IMR-90 (cell line): ENCODE data around the gene ACADM. TPM values are rescaled to one million over a fixed set of nuclear protein-coding genes. Genes with fewer than 3 reads are reported as not detected.

ENCODE experiments used
- ATAC-seq: fragments of 200-7000 bp; cut with Tn5 transposase; 2 replicates; pipeline ENCODE4 v1.9.1; 2020; ENCODE audit warnings: low read depth, mild to moderate bottlenecking, moderate library complexity
- BruUV-seq: library from RNA; stranded (reverse); fragments of 400-500 nt; replicated peaks from 2 replicates; lab custom pipeline; 2021; lab: Mats Ljungman, UMichigan
- CTCF ChIA-PET: fragments of 300-600 bp; formaldehyde crosslinking; extraction: SDS; loops from one replicate; lab custom pipeline; 2021; ENCODE audit warnings: antibody characterized with exemption; lab: Yijun Ruan, JAX
- POLR2A ChIA-PET: fragments of 300-600 bp; sonication (Branson Sonifier 250); formaldehyde crosslinking; loops from one replicate; lab custom pipeline; 2022; ENCODE audit warnings: antibody characterized with exemption; ENCODE audit not compliant: unreplicated experiment; lab: Charles Lee
- DNase-seq: peaks from one replicate; pipeline ENCODE4 v3.0.0; 2013
- H2AFZ ChIP-seq: replicated peaks from 2 replicates; pipeline ENCODE3; 2013; ENCODE audit warnings: low read length, mild to moderate bottlenecking; ENCODE audit not compliant: poor library complexity
- H2AK5ac ChIP-seq: 2 replicates; pipeline ENCODE4 v1.6.1; 2013; ENCODE audit warnings: low read depth, low read length, inconsistent platforms
- H2AK9ac ChIP-seq: replicated peaks from 2 replicates; pipeline ENCODE3; 2013; ENCODE audit warnings: mild to moderate bottlenecking, low read depth, low read length, moderate library complexity; ENCODE audit not compliant: poor library complexity
- H2BK120ac ChIP-seq: 2 replicates; pipeline ENCODE4 v1.6.1; 2013; ENCODE audit warnings: low read depth, low read length, inconsistent platforms
- H2BK15ac ChIP-seq: 3 replicates; pipeline ENCODE4 v1.6.1; 2013; ENCODE audit warnings: low read depth, low read length, inconsistent platforms
- H2BK20ac ChIP-seq: 2 replicates; pipeline ENCODE4 v1.6.1; 2013; ENCODE audit warnings: low read depth, mild to moderate bottlenecking, inconsistent platforms, low read length, moderate library complexity
- H2BK5ac ChIP-seq: 2 replicates; pipeline ENCODE4 v1.6.1; 2013; ENCODE audit warnings: mild to moderate bottlenecking, low read depth, low read length, inconsistent platforms; ENCODE audit not compliant: poor library complexity, severe bottlenecking
- H3K14ac ChIP-seq: replicated peaks from 2 replicates; pipeline ENCODE4 v1.6.1; 2013; ENCODE audit warnings: low read depth, low read length, inconsistent platforms
- H3K18ac ChIP-seq: 2 replicates; pipeline ENCODE4 v1.6.1; 2013; ENCODE audit warnings: low read depth, low read length, control low read depth
- H3K23ac ChIP-seq: 2 replicates; pipeline ENCODE4 v1.6.1; 2013; ENCODE audit warnings: low read depth, low read length, inconsistent platforms
- H3K27ac ChIP-seq: 2 replicates; pipeline ENCODE4 v1.5.1; 2013; ENCODE audit warnings: mild to moderate bottlenecking, control low read depth, low read length; ENCODE audit not compliant: insufficient read depth
- H3K27me3 ChIP-seq: 2 replicates; pipeline ENCODE4 v1.6.1; 2013; ENCODE audit warnings: low read length; ENCODE audit not compliant: control insufficient read depth, insufficient read depth
- H3K36me3 ChIP-seq: 2 replicates; pipeline ENCODE4 v1.6.1; 2013; ENCODE audit warnings: low read length, mixed read lengths; ENCODE audit not compliant: control insufficient read depth, insufficient read depth
- H3K4ac ChIP-seq: 2 replicates; pipeline ENCODE4 v1.6.1; 2013; ENCODE audit warnings: low read depth, low read length, inconsistent platforms
- H3K4me1 ChIP-seq: 2 replicates; pipeline ENCODE4 v1.6.1; 2013; ENCODE audit warnings: low read length, mixed read lengths; ENCODE audit not compliant: control insufficient read depth, insufficient read depth
- H3K4me2 ChIP-seq: 2 replicates; pipeline ENCODE4 v1.6.1; 2013; ENCODE audit warnings: low read depth, mild to moderate bottlenecking, control low read depth, low read length, moderate library complexity
- H3K4me3 ChIP-seq: 2 replicates; pipeline ENCODE4 v1.5.1; 2013; ENCODE audit warnings: low read depth, mild to moderate bottlenecking, control low read depth, low read length, moderate library complexity; ENCODE audit not compliant: insufficient read depth
- H3K56ac ChIP-seq: 2 replicates; pipeline ENCODE4 v1.6.1; 2013; ENCODE audit warnings: low read length, inconsistent platforms; ENCODE audit not compliant: insufficient read depth; ENCODE audit errors: extremely low read depth
- H3K79me1 ChIP-seq, 2 experiments: 2 replicates each; pipeline ENCODE4 v1.6.1; 2013; ENCODE audit warnings: low read length in 2 of 2, inconsistent platforms in 1 of 2, low read depth in 1 of 2
- H3K9ac ChIP-seq: 2 replicates; pipeline ENCODE4 v1.6.1; 2013; ENCODE audit warnings: low read depth, low read length, control low read depth
- H3K9me1 ChIP-seq: 2 replicates; pipeline ENCODE4 v1.6.1; 2013; ENCODE audit warnings: low read length, inconsistent platforms; ENCODE audit not compliant: insufficient read depth
- H3K9me3 ChIP-seq: 2 replicates; pipeline ENCODE4 v1.6.1; 2013; ENCODE audit warnings: low read length; ENCODE audit not compliant: control insufficient read depth, insufficient read depth
- H4K20me1 ChIP-seq: 2 replicates; pipeline ENCODE4 v1.6.1; 2013; ENCODE audit warnings: low read length, inconsistent platforms; ENCODE audit not compliant: insufficient read depth
- H4K5ac ChIP-seq: 2 replicates; pipeline ENCODE4 v1.6.1; 2013; ENCODE audit warnings: mild to moderate bottlenecking, low read depth, low read length, control low read depth
- H4K8ac ChIP-seq, 2 experiments: 2 replicates each; pipeline ENCODE4 v1.6.1; 2013; ENCODE audit warnings: low read depth in 2 of 2, low read length in 2 of 2, control low read depth in 1 of 2, inconsistent platforms in 1 of 2
- H4K91ac ChIP-seq: 2 replicates; pipeline ENCODE4 v1.6.1; 2013; ENCODE audit warnings: low read depth, low read length, inconsistent platforms; ENCODE audit not compliant: insufficient read depth
- BHLHE40 ChIP-seq: fragments of 150-350 bp; IDR thresholded peaks from 2 replicates; pipeline ENCODE4 v1.6.1; 2016; ENCODE audit warnings: mild to moderate bottlenecking, low read depth, low read length
- CHD1 ChIP-seq: IDR thresholded peaks from 2 replicates; pipeline ENCODE4 v1.6.1; 2012; ENCODE audit warnings: low read depth, low read length, improper control_type of control experiment
- FOS ChIP-seq: fragments of 150-350 bp; IDR thresholded peaks from 2 replicates; pipeline ENCODE4 v1.6.1; 2016; ENCODE audit warnings: low read depth, low read length
- MXI1 ChIP-seq: IDR thresholded peaks from 2 replicates; pipeline ENCODE4 v1.6.1; 2012; ENCODE audit warnings: low read depth, mild to moderate bottlenecking, low read length, moderate library complexity, borderline replicate concordance
- RAD21 ChIP-seq: IDR thresholded peaks from 2 replicates; pipeline ENCODE4 v1.6.1; 2012; ENCODE audit warnings: low read length, improper control_type of control experiment
- RFX5 ChIP-seq: IDR thresholded peaks from 2 replicates; pipeline ENCODE4 v1.8.0; 2012; ENCODE audit warnings: low read depth, mild to moderate bottlenecking, low read length, moderate library complexity
- WGBS, 2 experiments: methylation state at CpG; one replicate each; pipeline versions ENCODE4 v1.1.5 to v1.1.7; 2013; ENCODE audit warnings: missing lambda C conversion rate in 2 of 2; ENCODE audit not compliant: insufficient read length in 1 of 2; ENCODE audit errors: extremely low coverage in 2 of 2; 5-methylcytosine and 5-hydroxymethylcytosine counted together
- dilution Hi-C: fragments of 300-500 bp; cut with HindIII; formaldehyde crosslinking; loops from one replicate; pipeline ENCODE4 v1.14.3; 2018; ENCODE audit warnings: low sequenced_read_pairs; ENCODE audit not compliant: unreplicated experiment
- in situ Hi-C: fragments of 300-500 bp; cut with MboI; formaldehyde crosslinking; loops from 3 replicates; pipeline ENCODE4 v1.14.3; 2019; ENCODE audit warnings: low sequenced_read_pairs, inconsistent platforms, mixed read lengths
- intact Hi-C: fragments of 100-400 bp; cut with micrococcal nuclease; formaldehyde crosslinking; loops from 2 replicates; pipeline ENCODE4 v1.10.0; 2022
- polyA plus RNA-seq, 3 experiments: library from polyadenylated mRNA; depleted of rRNA; stranded (reverse); fragments of >200 nt; gene quantifications; 2 replicates each; pipeline ENCODE4 v1.2.3, GENCODE V29; 2012; ENCODE audit warnings: low replicate concordance in 1 of 3
- total RNA-seq: library from RNA; depleted of rRNA; stranded (reverse); fragments of >200 nt; gene quantifications from 2 replicates; pipeline ENCODE4 v1.2.3, GENCODE V29; 2012
- TF ChIP-seq, protein P1 (sequence below): conservative IDR thresholded peaks from 2 replicates; pipeline ENCODE4 v1.5.1; 2012; ENCODE audit warnings: mild to moderate bottlenecking, low read depth, low read length, improper control_type of control experiment
- TF ChIP-seq, protein P2 (sequence below): fragments of 150-350 bp; IDR thresholded peaks from 2 replicates; pipeline ENCODE4 v1.6.1; 2017; ENCODE audit warnings: mild to moderate bottlenecking, antibody characterized with exemption, low read length, low read depth

ACADM gene
- total and polyA plus RNA-seq, 2 of the 4 experiments (the other 2 are of a cell fraction), result 8.6 to 18.5 TPM

GRCh38 chr1:75796376-75797272 is 72.1 kb downstream of the ACADM start, which contains the start of gene MSH4 (continued):
- TF ChIP-seq, protein P1, sequence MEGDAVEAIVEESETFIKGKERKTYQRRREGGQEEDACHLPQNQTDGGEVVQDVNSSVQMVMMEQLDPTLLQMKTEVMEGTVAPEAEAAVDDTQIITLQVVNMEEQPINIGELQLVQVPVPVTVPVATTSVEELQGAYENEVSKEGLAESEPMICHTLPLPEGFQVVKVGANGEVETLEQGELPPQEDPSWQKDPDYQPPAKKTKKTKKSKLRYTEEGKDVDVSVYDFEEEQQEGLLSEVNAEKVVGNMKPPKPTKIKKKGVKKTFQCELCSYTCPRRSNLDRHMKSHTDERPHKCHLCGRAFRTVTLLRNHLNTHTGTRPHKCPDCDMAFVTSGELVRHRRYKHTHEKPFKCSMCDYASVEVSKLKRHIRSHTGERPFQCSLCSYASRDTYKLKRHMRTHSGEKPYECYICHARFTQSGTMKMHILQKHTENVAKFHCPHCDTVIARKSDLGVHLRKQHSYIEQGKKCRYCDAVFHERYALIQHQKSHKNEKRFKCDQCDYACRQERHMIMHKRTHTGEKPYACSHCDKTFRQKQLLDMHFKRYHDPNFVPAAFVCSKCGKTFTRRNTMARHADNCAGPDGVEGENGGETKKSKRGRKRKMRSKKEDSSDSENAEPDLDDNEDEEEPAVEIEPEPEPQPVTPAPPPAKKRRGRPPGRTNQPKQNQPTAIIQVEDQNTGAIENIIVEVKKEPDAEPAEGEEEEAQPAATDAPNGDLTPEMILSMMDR, result no peak

- Histone ChIP-seq H4K8ac (no peak overlapping the region), H2BK120ac (no peak overlapping the region), H2AK9ac (no peak overlapping the region), H3K27me3 (no peaks in the 10 kb centered on the region), H3K4ac (no peak overlapping the region), H4K5ac (no peak overlapping the region), H3K18ac (no peak overlapping the region), H2AK5ac (no peak overlapping the region), H3K9me1 (0 out of 2 replicates have a peak, but pooled peaks cover 2% of the 10 kb centered on the region), H3K4me3 (no peak overlapping the region), H4K20me1 (peaks cover 30% of the 10 kb centered on the region), H3K36me3 (peaks cover 36% of the 10 kb centered on the region), H2BK5ac (no peak overlapping the region), H3K23ac (no peak overlapping the region), H3K79me1 (peaks cover 0 to 12% of the 10 kb centered on the region in 2 experiments; a peak in 1 of 4 replicates), H3K9me3 (no peaks in the 10 kb centered on the region), H2BK15ac (no peak overlapping the region), H2BK20ac (no peak overlapping the region), H2AFZ (no peak overlapping the region), H3K27ac (no peak overlapping the region), H4K91ac (no peak overlapping the region), H3K4me1 (no peaks in the 10 kb centered on the region), H3K14ac (no peak overlapping the region), H3K9ac (no peak overlapping the region), H3K4me2 (no peak overlapping the region), H3K56ac (no peak overlapping the region)
- ATAC-seq (no peak; the same call in none of the 2 replicates), DNase-seq (no peak)
- no TSS peak for BruUV-seq
- TF ChIP-seq, protein P1, result no peak
- no peak for TF ChIP-seq MXI1
- TF ChIP-seq CHD1, result no peak
- no peak for TF ChIP-seq RAD21
- TF ChIP-seq, protein P2, sequence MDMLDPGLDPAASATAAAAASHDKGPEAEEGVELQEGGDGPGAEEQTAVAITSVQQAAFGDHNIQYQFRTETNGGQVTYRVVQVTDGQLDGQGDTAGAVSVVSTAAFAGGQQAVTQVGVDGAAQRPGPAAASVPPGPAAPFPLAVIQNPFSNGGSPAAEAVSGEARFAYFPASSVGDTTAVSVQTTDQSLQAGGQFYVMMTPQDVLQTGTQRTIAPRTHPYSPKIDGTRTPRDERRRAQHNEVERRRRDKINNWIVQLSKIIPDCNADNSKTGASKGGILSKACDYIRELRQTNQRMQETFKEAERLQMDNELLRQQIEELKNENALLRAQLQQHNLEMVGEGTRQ, result no peak
- no peak for TF ChIP-seq FOS
- no peak for TF ChIP-seq RFX5
- no peak for TF ChIP-seq BHLHE40
- WGBS, 2 experiments, result 90% methylated on average over 3 of the region's 6 CpGs; no CpG with 5 or more reads in 1 of the 2 experiments
- in situ Hi-C loops (loop anchor here (10.0 kb wide), 1 partner anchor 278 kb away; the partner anchor contains the start of gene ST6GALNAC3), intact Hi-C loops (loop anchor here (10.0 kb wide), 1 partner anchor 532 kb away; no protein-coding TSS in a partner anchor), dilution Hi-C loops (no loop called here)
- CTCF ChIA-PET, result no interaction called here
- POLR2A ChIA-PET, result no interaction called here
Measured at GRCh38 chr1:75797273-75797588, 72.7 kb downstream of the ACADM start.
